Cardiac septum (tissue), 1 donor: ENCODE measurements around the gene R3HDM2. TPM values are rescaled to one million over a fixed set of nuclear protein-coding genes. Genes with fewer than 3 reads are reported as not detected.

ENCODE experiments used
- DNase-seq: peaks from one replicate; pipeline ENCODE4 v3.0.0-alpha.2; 2020; ENCODE audit warnings: low spot score
- intact Hi-C: fragments of 100-400 bp; cut with DNase I; formaldehyde crosslinking; loops from one replicate; pipeline ENCODE4 v1.14.0; 2022
- total RNA-seq: library from RNA; stranded (reverse); fragmentation: NEBNext Ultra II Directional; extraction: Animal tissue kit (Norgen Biotek cat#: 25700); gene quantifications from one replicate; pipeline ENCODE4 v1.2.1, GENCODE V29; 2021
- donor health status: DM: no; HTN: no; CAD: no.

Gene R3HDM2
- total RNA-seq, 1 donor from 2014 or later = 77.7 TPM

DNA sequence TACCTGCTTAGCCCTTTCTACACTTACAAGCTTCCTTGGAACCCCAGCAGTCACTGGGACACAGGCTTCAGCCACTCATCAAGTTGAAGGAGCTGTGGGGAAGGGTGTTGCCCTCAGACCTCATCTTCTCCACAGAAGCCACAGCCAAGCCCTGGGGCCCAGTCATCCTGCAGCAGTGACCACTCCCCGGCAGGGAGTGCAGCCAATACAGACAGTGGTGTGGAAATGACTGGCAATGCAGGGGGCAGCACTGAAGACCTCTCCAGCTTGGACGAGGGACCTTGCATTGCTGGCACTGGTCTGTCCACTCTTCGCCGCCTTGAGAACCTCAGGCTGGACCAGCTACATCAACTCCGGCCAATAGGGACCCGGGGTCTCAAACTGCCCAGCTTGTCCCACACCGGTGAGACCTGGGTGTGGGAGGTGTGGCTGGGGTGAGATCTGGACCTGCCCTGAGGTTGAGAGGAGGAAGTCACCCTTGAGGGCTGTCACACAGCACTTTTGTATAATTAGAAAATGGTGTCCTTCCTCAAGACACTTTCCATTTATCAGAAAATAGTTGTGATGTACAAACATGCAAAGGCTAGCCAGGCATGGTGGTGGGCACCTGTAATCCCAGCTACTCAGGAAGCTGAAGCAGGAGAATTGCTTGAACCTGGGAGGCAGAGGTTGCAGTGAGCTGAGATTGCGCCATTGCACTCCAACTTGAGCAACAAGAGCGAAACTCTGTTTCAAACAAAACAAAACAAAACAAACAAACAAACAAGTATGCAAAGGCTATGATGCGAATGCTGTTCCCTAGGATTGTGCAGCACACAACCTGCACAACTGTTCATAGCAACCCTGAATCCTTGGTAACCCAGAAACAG, 38.7 kb upstream of the R3HDM2 start:
- DNase-seq = peak; percentile 63
- intact Hi-C loops = no loop called here

GRCh38 chr12:57467915-57468314, 37.1 kb upstream of the R3HDM2 start:
- DNase-seq = no peak
- intact Hi-C loops = no loop called here

DNA sequence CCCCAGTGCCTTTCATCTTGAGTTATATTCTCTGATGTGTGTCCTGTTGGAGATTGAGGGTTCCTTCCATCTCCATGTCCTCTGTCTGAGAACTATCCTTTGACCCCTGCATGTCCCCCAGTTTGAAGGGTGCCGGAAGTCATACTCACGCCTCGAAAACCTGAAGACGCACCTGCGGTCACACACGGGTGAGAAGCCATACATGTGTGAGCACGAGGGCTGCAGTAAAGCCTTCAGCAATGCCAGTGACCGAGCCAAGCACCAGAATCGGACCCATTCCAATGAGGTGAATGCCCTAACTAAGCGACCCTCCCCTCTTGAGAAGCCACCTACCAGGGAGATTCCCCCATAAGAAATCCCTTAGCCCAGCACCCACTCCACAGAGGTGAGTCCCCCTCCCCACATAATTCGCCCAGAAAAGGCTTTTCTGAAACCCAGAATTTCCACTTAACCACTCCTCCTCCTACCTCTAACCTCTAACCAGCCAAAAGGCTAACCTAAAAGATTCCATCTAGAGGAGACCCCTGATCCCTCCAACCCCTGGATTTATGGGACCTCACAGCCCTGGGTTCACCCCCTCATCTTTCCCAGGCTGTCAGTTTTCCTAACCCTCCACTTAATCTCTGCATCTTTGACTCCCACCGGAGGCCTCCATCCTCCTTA, 36.5 kb upstream of the R3HDM2 start:
- intact Hi-C loops = no loop called here
- no peak for DNase-seq

GRCh38 chr12:57465747-57466505, 35.1 kb upstream of the R3HDM2 start:
- DNase-seq = no peak
- intact Hi-C loops = no loop called here

DNA sequence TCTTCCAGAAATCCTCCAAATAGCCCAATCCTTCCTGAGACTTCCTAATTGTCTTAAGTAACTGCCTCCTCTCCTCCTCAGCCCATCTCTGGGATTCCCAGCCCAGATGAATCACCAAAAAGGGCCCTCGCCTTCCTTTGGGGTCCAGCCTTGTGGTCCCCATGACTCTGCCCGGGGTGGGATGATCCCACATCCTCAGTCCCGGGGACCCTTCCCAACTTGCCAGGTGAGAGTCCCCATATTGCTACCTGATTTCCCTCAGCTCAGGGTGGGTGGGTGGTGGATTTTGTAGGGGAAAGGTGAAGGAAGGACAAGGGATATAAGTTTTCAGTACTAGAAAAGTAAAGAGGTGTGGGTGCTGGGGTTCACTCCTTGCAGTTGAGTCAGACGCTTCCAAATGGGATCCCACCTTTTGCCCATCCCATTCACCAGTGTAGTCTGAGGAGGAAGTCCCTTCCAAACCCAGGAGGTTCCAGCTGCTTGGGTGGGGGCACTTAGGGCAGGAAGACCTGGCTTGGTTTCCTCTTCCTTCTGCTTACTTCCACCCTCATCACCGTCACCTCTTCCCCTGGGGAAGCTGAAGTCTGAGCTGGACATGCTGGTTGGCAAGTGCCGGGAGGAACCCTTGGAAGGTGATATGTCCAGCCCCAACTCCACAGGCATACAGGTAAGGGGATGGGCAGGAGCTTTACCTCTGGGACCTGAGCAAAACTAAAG, 34.3 kb upstream of the R3HDM2 start:
- no peak for DNase-seq
- intact Hi-C loops = no loop called here

- DNase-seq = no peak
- intact Hi-C loops = no loop called here
These were observed 33.7 kb upstream of the R3HDM2 start for GRCh38 chr12:57464569-57464968.

DNA sequence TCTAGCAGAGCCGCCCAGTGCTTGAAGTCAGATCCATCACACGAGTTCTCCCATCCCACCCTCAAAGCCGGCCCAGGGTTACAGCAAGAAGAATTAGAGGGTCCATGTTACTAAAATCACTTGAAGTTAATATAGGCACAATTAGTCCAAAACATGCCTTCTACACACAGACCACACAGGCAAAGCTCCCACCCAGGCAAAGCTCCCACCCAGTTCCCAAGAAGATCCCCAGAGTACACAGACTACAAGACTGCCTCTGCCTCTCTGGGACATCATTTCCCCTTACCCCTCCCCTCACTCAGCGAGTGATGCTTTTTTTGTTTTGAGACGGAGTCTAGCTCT, 32.0 kb upstream of the R3HDM2 start:
- DNase-seq = no peak
- intact Hi-C loops = no loop called here

- intact Hi-C loops = no loop called here
- DNase-seq = peak; percentile 93
These were observed 31.5 kb upstream of the R3HDM2 start for GRCh38 chr12:57462251-57462911.

- DNase-seq = no peak
- intact Hi-C loops = no loop called here
These were observed 31.0 kb upstream of the R3HDM2 start for GRCh38 chr12:57461917-57462250.

DNA sequence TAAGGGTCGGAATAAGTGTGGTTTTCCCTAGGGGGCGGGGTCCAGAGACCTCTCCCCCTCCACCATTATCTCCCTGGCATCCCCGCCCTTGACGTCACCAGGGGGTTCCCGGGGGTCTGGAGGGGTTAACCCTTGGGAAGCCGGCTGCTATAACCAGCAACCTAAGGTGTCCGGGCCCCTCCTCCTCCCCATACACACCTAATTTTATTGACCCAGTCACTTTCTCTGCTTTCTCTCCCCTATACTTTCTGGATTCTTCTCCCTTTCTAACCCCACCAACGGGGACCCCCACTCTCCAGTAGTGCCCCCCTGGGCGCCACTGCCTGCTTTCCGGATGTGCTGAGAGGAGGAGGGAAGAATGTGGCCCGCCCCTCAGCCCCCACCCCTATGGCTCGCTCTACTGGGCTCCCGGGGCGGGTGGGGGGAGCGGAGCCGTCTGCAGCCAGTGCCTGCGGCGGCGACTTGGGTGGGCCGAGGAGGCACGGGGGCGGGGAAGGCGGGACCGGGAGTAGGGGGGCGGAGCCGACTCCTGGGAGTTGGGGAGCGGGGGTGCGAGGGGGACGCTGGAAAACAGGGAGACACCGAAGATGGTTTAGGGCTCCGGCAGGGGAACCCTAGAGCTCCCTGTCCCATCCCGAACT, 30.6 kb upstream of the R3HDM2 start:
- intact Hi-C loops = no loop called here
- no peak for DNase-seq

- intact Hi-C loops = no loop called here
- DNase-seq = no peak
These were observed 30.0 kb upstream of the R3HDM2 start for GRCh38 chr12:57460841-57461275.

- no peak for DNase-seq
- intact Hi-C loops = no loop called here
These were observed 29.6 kb upstream of the R3HDM2 start for GRCh38 chr12:57460468-57460784.

- no peak for DNase-seq
- intact Hi-C loops = loop anchor here (5.0 kb wide), 1 partner anchor 248 kb away; no protein-coding TSS in a partner anchor
These were observed 29.1 kb upstream of the R3HDM2 start, which contains the start of gene GLI1 for GRCh38 chr12:57459750-57460467. GLI1 (plus strand) TSS chr12:57459785; CDS start chr12:57463692, 3,907 bp downstream.

- intact Hi-C loops = loop anchor here (5.0 kb wide), 1 partner anchor 247 kb away; no protein-coding TSS in a partner anchor
These were observed 28.4 kb upstream of the R3HDM2 start for GRCh38 chr12:57459055-57459749.

GRCh38 chr12:57458665-57459054, 27.8 kb upstream of the R3HDM2 start:
- intact Hi-C loops = loop anchor here (5.0 kb wide), 1 partner anchor 246 kb away; no protein-coding TSS in a partner anchor
- no peak for DNase-seq

More at GRCh38 chr12:57459055-57459749, 28.4 kb upstream of the R3HDM2 start:
- DNase-seq = peak; percentile 97

DNA sequence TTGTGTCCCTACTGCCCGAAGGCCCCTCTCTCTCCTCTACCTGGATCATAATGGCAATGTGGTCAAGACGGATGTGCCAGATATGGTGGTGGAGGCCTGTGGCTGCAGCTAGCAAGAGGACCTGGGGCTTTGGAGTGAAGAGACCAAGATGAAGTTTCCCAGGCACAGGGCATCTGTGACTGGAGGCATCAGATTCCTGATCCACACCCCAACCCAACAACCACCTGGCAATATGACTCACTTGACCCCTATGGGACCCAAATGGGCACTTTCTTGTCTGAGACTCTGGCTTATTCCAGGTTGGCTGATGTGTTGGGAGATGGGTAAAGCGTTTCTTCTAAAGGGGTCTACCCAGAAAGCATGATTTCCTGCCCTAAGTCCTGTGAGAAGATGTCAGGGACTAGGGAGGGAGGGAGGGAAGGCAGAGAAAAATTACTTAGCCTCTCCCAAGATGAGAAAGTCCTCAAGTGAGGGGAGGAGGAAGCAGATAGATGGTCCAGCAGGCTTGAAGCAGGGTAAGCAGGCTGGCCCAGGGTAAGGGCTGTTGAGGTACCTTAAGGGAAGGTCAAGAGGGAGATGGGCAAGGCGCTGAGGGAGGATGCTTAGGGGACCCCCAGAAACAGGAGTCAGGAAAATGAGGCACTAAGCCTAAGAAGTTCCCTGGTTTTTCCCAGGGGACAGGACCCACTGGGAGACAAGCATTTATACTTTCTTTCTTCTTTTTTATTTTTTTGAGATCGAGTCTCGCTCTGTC, 26.1 kb upstream of the R3HDM2 start:
- intact Hi-C loops = loop anchor here (5.0 kb wide), 1 partner anchor 245 kb away; no protein-coding TSS in a partner anchor
- DNase-seq = no peak
